K562 (cell line): ENCODE measurements around the gene FERMT3. TPM values are rescaled to one million over a fixed set of nuclear protein-coding genes. Genes with fewer than 3 reads are reported as not detected.

ENCODE experiments used
- ADNP ChIP-seq: fragments of 200-800 bp; sonication (Bioruptor generic); IDR thresholded peaks from 2 replicates; pipeline ENCODE4 v1.6.1; 2016; ENCODE audit warnings: missing genetic modification characterization, missing compliant biosample characterization
- BDP1 ChIP-seq: IDR thresholded peaks from 3 replicates; pipeline ENCODE4 v1.6.1; 2011; ENCODE audit not compliant: insufficient read length, insufficient read depth
- HNRNPK ChIP-seq: fragments of 200-400 bp; formaldehyde crosslinking; IDR thresholded peaks from one replicate; pipeline ENCODE4 v1.6.1; 2018; ENCODE audit warnings: mild to moderate bottlenecking, low read depth, low read length; ENCODE audit not compliant: poor library complexity, severe bottlenecking
- KDM1A ChIP-seq, 2 experiments: fragments of 450-650 bp; IDR thresholded peaks; 2 replicates each; pipeline ENCODE4 v1.6.1; 2016; ENCODE audit warnings: mild to moderate bottlenecking in 2 of 2
- KDM5B ChIP-seq: fragments of 200-600 bp; sonication (generic); IDR thresholded peaks from 2 replicates; pipeline ENCODE4 v1.6.1; 2012; ENCODE audit warnings: low read depth, mild to moderate bottlenecking, moderate library complexity, low read length, control low read depth, inconsistent platforms; ENCODE audit not compliant: insufficient replicate concordance
- NFATC3 ChIP-seq: fragments of 450-650 bp; IDR thresholded peaks from 2 replicates; pipeline ENCODE4 v1.6.1; 2017; ENCODE audit warnings: mild to moderate bottlenecking
- NONO ChIP-seq, 2 experiments: fragments of 200-400 bp in 1 of 2; fragments of 450-650 bp in 1 of 2; formaldehyde crosslinking in 1 of 2; IDR thresholded peaks; 2 replicates each; pipeline ENCODE4 v1.6.1; 2017; ENCODE audit warnings: low read depth in 2 of 2, mild to moderate bottlenecking in 2 of 2, moderate library complexity in 2 of 2, low read length in 1 of 2
- POLR2B ChIP-seq: fragments of 450-650 bp; IDR thresholded peaks from 2 replicates; pipeline ENCODE4 v1.6.1; 2018; ENCODE audit warnings: low read depth; ENCODE audit not compliant: partially characterized antibody
- PREB ChIP-seq: sonication (generic); formaldehyde crosslinking; IDR thresholded peaks from 2 replicates; pipeline ENCODE4 v1.8.1; 2023; ENCODE audit warnings: mild to moderate bottlenecking, missing genetic modification reagents
- PURB ChIP-seq: sonication (generic); formaldehyde crosslinking; IDR thresholded peaks from 2 replicates; pipeline ENCODE4 v1.9.0; 2021; ENCODE audit warnings: low read depth, mild to moderate bottlenecking, missing genetic modification reagents
- PYGO2 ChIP-seq: fragments of 450-650 bp; IDR thresholded peaks from 2 replicates; pipeline ENCODE4 v1.6.1; 2016; ENCODE audit warnings: mild to moderate bottlenecking, missing genetic modification characterization, moderate library complexity, missing compliant biosample characterization
- SIX5 ChIP-seq, 2 experiments: IDR thresholded peaks; 2 replicates each; pipeline ENCODE4 v1.6.1; 2011; ENCODE audit warnings: low read length in 2 of 2, borderline replicate concordance in 1 of 2, low read depth in 1 of 2, mild to moderate bottlenecking in 1 of 2, moderate library complexity in 1 of 2; ENCODE audit not compliant: insufficient read depth in 1 of 2
- TEAD1 ChIP-seq, 2 experiments: fragments of 450-650 bp in 1 of 2; sonication (generic) in 1 of 2; formaldehyde crosslinking; IDR thresholded peaks; 2 replicates each; pipeline versions ENCODE4 v1.4.0 to v1.8.0; 2020 to 2022; ENCODE audit warnings: mild to moderate bottlenecking in 2 of 2, missing genetic modification reagents in 1 of 2
- ZFP36 ChIP-seq: fragments of 150-350 bp; IDR thresholded peaks from 2 replicates; pipeline ENCODE4 v1.6.1; 2018; ENCODE audit warnings: low read length, low read depth; ENCODE audit not compliant: partially characterized antibody
- ZNF184 ChIP-seq: sonication (generic); formaldehyde crosslinking; IDR thresholded peaks from 2 replicates; pipeline ENCODE4 v1.5.0; 2020; ENCODE audit warnings: missing genetic modification reagents
- ZNF431 ChIP-seq: sonication (generic); formaldehyde crosslinking; IDR thresholded peaks from 2 replicates; pipeline ENCODE4 v1.8.0; 2022; ENCODE audit warnings: mild to moderate bottlenecking, missing genetic modification reagents
- ZNF696 ChIP-seq: fragments of 250-450 bp; sonication (Bioruptor Pico); conservative IDR thresholded peaks from 2 replicates; pipeline ENCODE4 v1.4.0; 2020; ENCODE audit warnings: mild to moderate bottlenecking, moderate library complexity
- polyA plus RNA-seq, 8 experiments: library from polyadenylated mRNA; depleted of rRNA in 4 of 8; stranded (reverse) in 5 of 8; unstranded in 3 of 8; fragments of >200 nt; fragmentation: Nextera tagmentation in 2 of 8; fragmentation: Illumina TruSeq in 1 of 8; extraction: Ambion mirVana in 2 of 8; extraction: Trizol in 1 of 8; gene quantifications; 2 replicates each; pipeline versions ENCODE4 v1.2.1 to v1.2.3, GENCODE V29; 2011 to 2014; ENCODE audit warnings: inconsistent platforms in 1 of 8, missing spikeins in 1 of 8
- total RNA-seq, 7 experiments: library from RNA; depleted of rRNA in 6 of 7; stranded (reverse); fragments of >200 nt in 6 of 7; fragmentation: Illumina TruSeq in 2 of 7; extraction: Trizol in 2 of 7; gene quantifications; 2 replicates each; pipeline versions ENCODE4 v1.2.1 to v1.2.3, GENCODE V29; 2011 to 2021; ENCODE audit warnings: low replicate concordance in 1 of 7
- TF ChIP-seq, protein P1 (sequence below): sonication (generic); IDR thresholded peaks from 2 replicates; pipeline ENCODE4 v1.6.1; 2016
- TF ChIP-seq, protein P2 (sequence below): fragments of 250-450 bp; sonication (Bioruptor Pico); IDR thresholded peaks from 2 replicates; pipeline ENCODE4 v1.8.0; 2021; ENCODE audit warnings: mild to moderate bottlenecking, moderate library complexity
- TF ChIP-seq, protein P3 (sequence below): sonication (generic); formaldehyde crosslinking; IDR thresholded peaks from 2 replicates; pipeline ENCODE4 v1.8.0; 2022; ENCODE audit warnings: missing genetic modification reagents, mild to moderate bottlenecking, borderline replicate concordance

FERMT3 gene
- total and polyA plus RNA-seq, 9 of the 15 experiments (the other 6 are each of a cell fraction or from before 2014, with no cell fraction given): 3.2 to 275 (median 79.7) TPM

DNA sequence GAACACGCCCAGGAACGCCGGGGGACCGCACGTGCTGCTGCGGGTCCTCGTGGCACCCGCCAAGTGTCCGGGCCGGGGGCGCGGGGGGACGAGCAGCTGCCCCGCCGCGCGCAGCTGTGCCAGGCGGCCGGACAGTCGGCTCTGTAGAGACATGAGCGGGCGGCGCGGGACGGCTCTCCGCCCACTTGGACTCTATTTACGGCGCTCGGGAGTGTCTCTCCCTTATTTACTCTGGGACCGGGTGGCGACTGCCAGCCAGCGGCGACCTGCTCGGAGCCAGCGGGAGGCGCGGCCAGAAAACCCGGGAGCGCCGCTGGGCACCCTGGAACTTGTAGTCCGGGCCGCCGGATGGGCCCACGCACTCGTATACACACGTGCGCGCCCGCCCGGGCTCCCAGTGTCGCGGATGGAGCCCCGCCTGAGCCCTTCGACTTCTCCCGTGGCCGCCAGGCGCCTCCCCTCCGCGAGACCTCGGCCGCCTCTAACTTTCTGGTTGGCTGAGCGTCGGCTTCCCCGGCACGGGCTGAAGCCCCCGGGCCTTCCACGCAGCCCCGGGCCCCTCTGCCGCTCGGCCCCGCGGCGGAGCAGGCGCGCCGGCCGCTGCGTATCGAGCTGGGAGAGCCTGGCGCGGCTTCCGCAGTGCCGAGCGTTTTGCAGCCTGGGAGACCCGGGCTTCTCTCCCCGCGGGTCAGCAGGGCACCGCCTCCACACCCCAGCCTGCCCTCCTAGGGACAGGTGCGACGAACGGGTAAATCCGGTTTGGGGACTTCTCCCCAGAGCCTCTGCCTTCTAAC, 40.5 kb upstream of the FERMT3 start, which contains the start of gene MACROD1 (continued):
- TF ChIP-seq SIX5 (IDR thresholded peaks at IDR 0.05; ENCODE audit: borderline replicate concordance in 1 of 2, insufficient read depth in 1 of 2, low read depth in 1 of 2, low read length in 2 of 2): peak; percentile 62 to 68; a peak in 3 of 4 replicates
- no peak for TF ChIP-seq NFATC3
- peak; percentile 37 for TF ChIP-seq POLR2B
- TF ChIP-seq PREB (CRISPR knock-in tag): 0 out of 2 replicates have a peak, but pooled peaks have one; percentile 44
- no peak for TF ChIP-seq HNRNPK
- TF ChIP-seq ZNF184 (CRISPR knock-in tag): no peak
- no peak for TF ChIP-seq ZFP36
- peak; percentile 69 for TF ChIP-seq ZNF431
- TF ChIP-seq, protein P1, sequence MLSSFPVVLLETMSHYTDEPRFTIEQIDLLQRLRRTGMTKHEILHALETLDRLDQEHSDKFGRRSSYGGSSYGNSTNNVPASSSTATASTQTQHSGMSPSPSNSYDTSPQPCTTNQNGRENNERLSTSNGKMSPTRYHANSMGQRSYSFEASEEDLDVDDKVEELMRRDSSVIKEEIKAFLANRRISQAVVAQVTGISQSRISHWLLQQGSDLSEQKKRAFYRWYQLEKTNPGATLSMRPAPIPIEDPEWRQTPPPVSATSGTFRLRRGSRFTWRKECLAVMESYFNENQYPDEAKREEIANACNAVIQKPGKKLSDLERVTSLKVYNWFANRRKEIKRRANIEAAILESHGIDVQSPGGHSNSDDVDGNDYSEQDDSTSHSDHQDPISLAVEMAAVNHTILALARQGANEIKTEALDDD: no peak
- TF ChIP-seq, protein P2, sequence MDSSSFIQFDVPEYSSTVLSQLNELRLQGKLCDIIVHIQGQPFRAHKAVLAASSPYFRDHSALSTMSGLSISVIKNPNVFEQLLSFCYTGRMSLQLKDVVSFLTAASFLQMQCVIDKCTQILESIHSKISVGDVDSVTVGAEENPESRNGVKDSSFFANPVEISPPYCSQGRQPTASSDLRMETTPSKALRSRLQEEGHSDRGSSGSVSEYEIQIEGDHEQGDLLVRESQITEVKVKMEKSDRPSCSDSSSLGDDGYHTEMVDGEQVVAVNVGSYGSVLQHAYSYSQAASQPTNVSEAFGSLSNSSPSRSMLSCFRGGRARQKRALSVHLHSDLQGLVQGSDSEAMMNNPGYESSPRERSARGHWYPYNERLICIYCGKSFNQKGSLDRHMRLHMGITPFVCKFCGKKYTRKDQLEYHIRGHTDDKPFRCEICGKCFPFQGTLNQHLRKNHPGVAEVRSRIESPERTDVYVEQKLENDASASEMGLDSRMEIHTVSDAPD (CRISPR knock-in tag): no peak
- TF ChIP-seq PURB (CRISPR knock-in tag): no peak
- TF ChIP-seq ZNF696 (CRISPR knock-in tag): no peak
- peak; percentile 62 to 77; a peak in 3 of 4 replicates for TF ChIP-seq NONO (IDR thresholded peaks at IDR 0.05; ENCODE audit: low read depth in 2 of 2, low read length in 1 of 2)
- no peak for TF ChIP-seq KDM1A (IDR thresholded peaks at IDR 0.05)
- TF ChIP-seq PYGO2 (tag): no peak
- no peak for TF ChIP-seq BDP1
- TF ChIP-seq KDM5B: peak; percentile 19
- no peak for TF ChIP-seq ADNP (tag)
- peak in 1 of 2 experiments; percentile 59; a peak in 2 of 4 replicates for TF ChIP-seq TEAD1 (CRISPR knock-in tag; IDR thresholded peaks at IDR 0.05)
- TF ChIP-seq, protein P3, sequence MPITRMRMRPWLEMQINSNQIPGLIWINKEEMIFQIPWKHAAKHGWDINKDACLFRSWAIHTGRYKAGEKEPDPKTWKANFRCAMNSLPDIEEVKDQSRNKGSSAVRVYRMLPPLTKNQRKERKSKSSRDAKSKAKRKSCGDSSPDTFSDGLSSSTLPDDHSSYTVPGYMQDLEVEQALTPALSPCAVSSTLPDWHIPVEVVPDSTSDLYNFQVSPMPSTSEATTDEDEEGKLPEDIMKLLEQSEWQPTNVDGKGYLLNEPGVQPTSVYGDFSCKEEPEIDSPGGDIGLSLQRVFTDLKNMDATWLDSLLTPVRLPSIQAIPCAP (CRISPR knock-in tag): peak; percentile 66; the same call in 1 of the 2 replicates
